Kidney (tissue), 14 donors: Measurements from ENCODE around the gene SLC25A21. TPM values are rescaled to one million over a fixed set of nuclear protein-coding genes. Genes with fewer than 3 reads are reported as not detected.

Experiments used
- DNase-seq, 5 donors: peaks; one replicate each; pipeline ENCODE4 v3.0.0-alpha.2; 2013 to 2020
- FAIRE-seq: peaks from 2 replicates; lab custom pipeline; 2012; peaks lifted over from hg19 to GRCh38; lab: Jason Lieb, UNC
- H3K27ac ChIP-seq, 2 donors: one replicate each; pipeline ENCODE4 v1.7.0; 2013; ENCODE audit warnings: low read depth in 2 of 2, low read length in 2 of 2, inconsistent platforms in 1 of 2
- H3K27me3 ChIP-seq: one replicate; pipeline ENCODE4 v1.7.1; 2013; ENCODE audit warnings: low read length, inconsistent platforms; ENCODE audit not compliant: control insufficient read depth, insufficient read depth
- H3K36me3 ChIP-seq, 3 donors: one replicate each; pipeline versions ENCODE4 v1.7.0 to v1.7.1; 2013; ENCODE audit warnings: low read length in 3 of 3, control low read depth in 1 of 3, inconsistent platforms in 1 of 3; ENCODE audit not compliant: insufficient read depth in 3 of 3, control insufficient read depth in 2 of 3
- H3K4me1 ChIP-seq, 3 donors: one replicate each; pipeline versions ENCODE4 v1.7.0 to v1.7.1; 2013; ENCODE audit warnings: low read length in 3 of 3, inconsistent platforms in 1 of 3, low read depth in 1 of 3; ENCODE audit not compliant: control insufficient read depth in 2 of 3, insufficient read depth in 2 of 3
- H3K4me3 ChIP-seq, 3 donors: one replicate each; pipeline versions ENCODE4 v1.7.0 to v1.8.1; 2013; ENCODE audit warnings: low read length in 3 of 3, control low read depth in 1 of 3, inconsistent platforms in 1 of 3
- H3K9ac ChIP-seq, 3 donors: one replicate each; pipeline versions ENCODE4 v1.7.0 to v1.7.1; 2013; ENCODE audit warnings: low read length in 3 of 3, control low read depth in 1 of 3, inconsistent platforms in 1 of 3
- H3K9me3 ChIP-seq, 3 donors: one replicate each; pipeline versions ENCODE4 v1.7.0 to v1.7.1; 2013; ENCODE audit warnings: low read length in 3 of 3, control low read depth in 1 of 3, inconsistent platforms in 1 of 3; ENCODE audit not compliant: control insufficient read depth in 2 of 3, insufficient read depth in 1 of 3
- CTCF ChIP-seq: IDR thresholded peaks from 3 replicates; pipeline ENCODE4 v1.5.1; 2012; ENCODE audit warnings: mild to moderate bottlenecking, moderate library complexity, borderline replicate concordance; ENCODE audit not compliant: insufficient read depth; ENCODE audit errors: extremely low read depth
- intact Hi-C: fragments of 100-400 bp; cut with DNase I; formaldehyde crosslinking; loops from one replicate; pipeline ENCODE4 v1.11.1; 2022
- polyA plus RNA-seq: library from polyadenylated mRNA; stranded (reverse); fragments of 350-450 nt; fragmentation: Illumina TruSeq; extraction: RNeasy Lipid Tissue Mini Kit (QIAGEN cat#74804); gene quantifications from one replicate; pipeline ENCODE4 v1.2.3, GENCODE V29; 2014; ENCODE audit warnings: low read depth, low replicate concordance; ENCODE audit not compliant: insufficient read depth
- total RNA-seq: library from RNA; stranded (reverse); fragmentation: NEBNext Ultra II Directional; extraction: Animal tissue kit (Norgen Biotek cat#: 25700); gene quantifications from one replicate; pipeline ENCODE4 v1.2.1, GENCODE V29; 2021
- donor health status: control.
- donor health status: control.
- donor health status: control.
- donor health status: control.
- donor health status: control.
- donor health status: DM: yes; HTN: yes; CAD: no.
- donor health status: Normal renal cell carcinoma (clear cell type).

SLC25A21 gene
- total and polyA plus RNA-seq, 2 donors from 2014 or later = 1.3 to 1.4 TPM

- H3K36me3 ChIP-seq = no peaks in the 10 kb centered on the region
- H3K4me1 ChIP-seq = peaks cover 0 to 9% (median 2%) of the 10 kb centered on the region in 3 donors
- intact Hi-C loops = no loop called here
- peaks cover 67% of the 10 kb centered on the region for H3K27me3 ChIP-seq
- FAIRE-seq (no peak), DNase-seq (peak; percentile 62 to 80 (median 79))
- peak; percentile 38 for TF ChIP-seq CTCF
- H3K4me3 ChIP-seq = peak overlapping the region; percentile 17 to 36 (median 36)
- no peak overlapping the region for H3K9ac ChIP-seq
- H3K27ac ChIP-seq = no peak overlapping the region
- no peaks in the 10 kb centered on the region for H3K9me3 ChIP-seq
These were observed 524.3 kb downstream of the SLC25A21 start for GRCh38 chr14:36647824-36648753.

DNA sequence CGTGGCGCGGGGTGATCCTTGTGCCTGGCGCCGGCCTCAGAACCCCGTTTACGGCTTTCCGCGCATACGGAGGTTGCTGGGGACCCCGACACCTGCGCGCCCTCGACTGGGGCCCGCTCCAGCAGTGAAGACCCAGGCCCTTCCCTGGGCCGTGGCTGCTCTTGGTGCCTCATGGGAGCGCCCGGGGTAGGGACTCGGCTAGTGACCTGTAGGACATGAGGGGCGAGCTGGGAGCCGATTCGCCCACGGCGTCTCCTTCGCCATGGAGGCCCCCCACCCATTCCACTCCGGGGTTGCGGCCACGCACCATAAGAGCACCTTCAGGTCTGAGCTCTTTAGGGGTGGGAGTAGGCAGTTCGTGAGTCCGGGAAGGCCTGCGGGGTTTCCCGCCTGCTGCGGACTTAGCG is 525.0 kb downstream of the SLC25A21 start:
- no peak for TF ChIP-seq CTCF
- no peak for FAIRE-seq
- Histone ChIP-seq H3K9me3 (no peaks in the 10 kb centered on the region), H3K4me3 (peak overlapping the region in 1 of 3 donors; percentile 36), H3K36me3 (no peaks in the 10 kb centered on the region), H3K27me3 (peaks cover 63% of the 10 kb centered on the region), H3K9ac (no peak overlapping the region), H3K27ac (no peak overlapping the region), H3K4me1 (peaks cover 0 to 9% (median 2%) of the 10 kb centered on the region in 3 donors)
- intact Hi-C loops = no loop called here
- peak in 1 of 5 donors; percentile 54 for DNase-seq

DNA sequence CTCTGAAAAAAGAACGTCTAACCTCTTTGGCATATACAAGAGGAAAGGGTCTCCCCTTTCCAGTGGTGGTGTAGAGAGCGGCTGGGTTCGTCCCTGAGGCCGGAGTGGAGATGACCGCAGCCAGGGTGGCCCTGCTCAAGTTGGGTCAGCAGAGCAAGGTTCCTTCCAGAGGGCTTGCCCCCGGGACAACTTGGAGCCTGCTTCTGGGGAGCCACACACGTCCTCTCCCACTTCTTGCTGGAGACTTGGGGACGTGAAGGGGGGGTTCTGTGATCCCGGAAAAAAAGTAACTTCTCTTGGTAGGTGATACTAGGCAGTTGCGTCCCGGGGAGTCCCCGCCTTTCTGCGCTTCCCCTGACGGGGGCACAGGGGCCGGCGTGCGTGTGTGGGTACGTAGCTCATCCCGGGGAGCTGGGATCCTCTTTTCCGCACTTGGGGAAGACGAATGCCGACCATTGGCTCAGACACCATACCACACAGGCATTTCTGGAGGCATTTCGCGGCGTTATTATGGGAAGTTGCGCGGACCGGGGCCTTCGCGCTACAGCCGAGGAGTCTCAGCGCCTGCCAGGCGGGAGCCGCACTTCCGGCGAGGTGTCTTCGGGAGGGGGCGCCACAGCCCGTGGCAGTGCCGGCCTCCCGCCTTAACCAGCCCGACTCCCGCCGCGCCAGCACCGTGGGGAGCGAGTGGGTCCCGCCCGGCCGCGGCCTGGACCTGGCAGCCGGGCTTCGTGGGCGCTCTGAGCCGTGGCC is 525.6 kb downstream of the SLC25A21 start:
- Histone ChIP-seq H3K4me3 (no peak overlapping the region), H3K9ac (no peak overlapping the region), H3K36me3 (no peaks in the 10 kb centered on the region), H3K27ac (no peak overlapping the region), H3K27me3 (peaks cover 63% of the 10 kb centered on the region), H3K4me1 (peaks cover 0 to 9% (median 2%) of the 10 kb centered on the region in 3 donors), H3K9me3 (no peaks in the 10 kb centered on the region)
- FAIRE-seq (no peak), DNase-seq (peak; percentile 49 to 63 (median 52))
- intact Hi-C loops = no loop called here
- no peak for TF ChIP-seq CTCF
